GM10847 (cell line): ENCODE data around the gene ZBTB7B.

ENCODE experiments used
- POLR2A ChIP-seq: IDR thresholded peaks from 2 replicates; pipeline ENCODE4 v1.6.1; 2011; ENCODE audit not compliant: insufficient read length; ENCODE audit errors: extremely low read depth

ZBTB7B gene

DNA sequence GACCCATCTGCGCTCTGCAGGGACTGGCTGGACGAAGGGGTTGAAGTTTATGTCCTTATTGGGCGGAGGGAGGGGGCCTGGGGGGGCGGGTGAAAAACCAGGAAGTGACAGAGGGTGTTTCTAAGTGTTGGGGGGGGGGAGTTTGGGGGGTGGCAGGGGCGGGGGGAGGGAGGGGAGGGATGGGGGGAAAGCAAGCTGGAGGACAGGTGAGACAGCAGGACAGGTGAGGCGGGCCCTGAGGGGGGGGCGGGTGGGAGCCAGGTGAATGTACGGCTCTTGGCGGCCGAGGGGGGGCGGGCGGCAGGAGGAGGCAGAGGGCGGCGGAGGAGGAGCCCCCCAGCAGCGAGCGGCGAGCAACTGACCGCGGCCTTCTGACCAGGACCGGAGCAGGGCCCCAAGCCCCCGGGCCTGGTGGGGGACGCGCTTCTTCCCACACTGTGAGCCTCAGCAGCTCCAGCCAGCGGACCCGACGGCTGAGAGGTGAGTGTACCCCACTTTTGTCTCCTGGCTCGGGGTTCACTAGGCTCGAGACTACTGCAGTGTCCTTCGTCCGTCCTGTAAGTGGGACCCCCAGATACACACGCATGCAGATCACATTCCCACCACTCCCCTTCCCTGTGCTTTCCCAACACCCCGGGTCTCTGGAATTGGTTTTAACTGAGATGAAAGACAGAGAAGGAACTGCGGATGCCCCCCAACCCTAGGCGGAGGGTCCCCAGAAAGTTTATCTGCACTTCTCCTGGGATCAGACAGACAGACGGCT is at the start of gene ZBTB7B:
Gene ZBTB7B (plus strand): TSS at position 339 of the 763 bp plus-strand sequence. CDS start 11,859 bp downstream, outside the sequence.
- TF ChIP-seq POLR2A: no peak

DNA sequence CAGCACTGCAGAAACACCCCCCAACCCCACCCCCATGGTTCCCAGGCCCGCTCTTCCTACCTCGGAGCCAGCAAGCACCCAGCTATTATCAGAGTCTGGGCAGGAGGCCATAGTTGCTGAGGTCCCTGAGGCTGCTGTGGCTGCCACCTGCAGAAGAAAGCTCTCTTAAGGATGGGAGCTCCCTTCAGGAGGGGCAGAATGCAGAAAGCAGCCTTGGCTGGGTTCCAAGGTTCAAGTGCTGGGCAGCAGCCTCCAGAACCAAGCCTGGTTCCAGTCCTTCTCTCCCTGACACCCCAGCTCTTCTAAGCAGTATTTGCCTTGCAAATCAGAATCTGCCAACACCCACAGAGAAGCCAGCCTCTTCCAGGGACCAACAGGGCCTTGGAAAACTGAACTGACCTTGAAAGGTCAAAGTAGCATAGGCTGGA is 49.0 kb upstream of the ZBTB7B start:
- TF ChIP-seq POLR2A: no peak

DNA sequence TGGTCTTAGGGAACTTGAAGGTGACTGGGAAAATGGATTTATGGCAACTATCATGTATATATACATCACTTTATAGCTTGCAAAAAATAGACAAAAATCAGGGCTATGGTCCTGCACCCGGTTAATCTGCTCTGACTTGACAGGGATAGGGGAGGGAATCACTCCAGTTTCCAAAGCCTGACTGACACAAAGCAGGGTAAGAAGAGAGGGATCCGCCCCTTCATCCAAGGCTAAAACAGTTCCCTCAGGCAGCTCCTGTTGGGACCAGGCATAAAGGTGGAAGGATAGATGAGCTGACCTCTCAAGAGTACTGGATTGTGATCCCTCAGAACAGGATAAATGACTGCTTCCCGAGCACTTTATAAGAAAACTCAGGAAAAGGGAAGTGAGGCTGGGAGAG is 48.1 kb upstream of the ZBTB7B start:
- TF ChIP-seq POLR2A: no peak

DNA sequence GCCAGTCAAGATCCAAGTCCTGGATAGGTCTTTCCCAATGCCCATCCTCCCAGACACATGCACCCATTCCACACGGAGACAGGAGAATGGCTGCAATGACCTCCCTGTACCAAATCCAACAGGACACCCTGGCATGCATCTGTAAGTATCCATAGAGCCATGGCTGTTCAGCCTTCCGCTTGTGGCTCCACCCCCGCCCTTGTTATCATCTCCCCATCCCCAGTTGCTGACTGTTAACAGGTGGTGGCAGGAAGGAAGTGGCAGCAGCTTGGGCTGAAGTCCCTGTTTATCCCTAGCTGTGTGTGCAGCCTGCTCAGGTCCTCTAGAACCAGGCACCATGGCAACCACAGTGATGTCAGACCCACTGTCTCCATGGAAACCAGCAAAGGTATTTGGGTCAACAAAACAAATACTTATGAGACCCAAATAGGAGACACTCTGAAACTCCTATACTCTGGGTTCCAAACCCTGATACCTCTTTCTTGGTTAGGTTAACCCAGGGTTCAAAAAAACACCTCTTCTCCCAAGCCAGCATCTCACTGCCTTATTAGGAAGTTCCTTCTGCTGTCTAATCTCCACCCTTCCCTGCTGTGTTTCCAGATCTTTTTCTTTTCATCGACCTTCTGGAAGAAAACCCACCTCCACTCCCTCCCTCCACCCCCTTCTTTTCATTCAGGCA is 47.4 kb upstream of the ZBTB7B start:
- TF ChIP-seq POLR2A: peak; percentile 14

GRCh38 chr1:154955718-154956543 is 46.7 kb upstream of the ZBTB7B start, which contains the start of gene PBXIP1:
PBXIP1 (minus strand) TSS chr1:154956099; CDS start chr1:154953721, 2,378 bp downstream.
- peak; percentile 9 for TF ChIP-seq POLR2A

- TF ChIP-seq POLR2A: no peak
Measured at GRCh38 chr1:154956544-154956941, 46.1 kb upstream of the ZBTB7B start.

- no peak for TF ChIP-seq POLR2A
Measured at GRCh38 chr1:154957091-154957657, 45.4 kb upstream of the ZBTB7B start.

GRCh38 chr1:154958036-154958435 is 44.6 kb upstream of the ZBTB7B start:
- TF ChIP-seq POLR2A: no peak

DNA sequence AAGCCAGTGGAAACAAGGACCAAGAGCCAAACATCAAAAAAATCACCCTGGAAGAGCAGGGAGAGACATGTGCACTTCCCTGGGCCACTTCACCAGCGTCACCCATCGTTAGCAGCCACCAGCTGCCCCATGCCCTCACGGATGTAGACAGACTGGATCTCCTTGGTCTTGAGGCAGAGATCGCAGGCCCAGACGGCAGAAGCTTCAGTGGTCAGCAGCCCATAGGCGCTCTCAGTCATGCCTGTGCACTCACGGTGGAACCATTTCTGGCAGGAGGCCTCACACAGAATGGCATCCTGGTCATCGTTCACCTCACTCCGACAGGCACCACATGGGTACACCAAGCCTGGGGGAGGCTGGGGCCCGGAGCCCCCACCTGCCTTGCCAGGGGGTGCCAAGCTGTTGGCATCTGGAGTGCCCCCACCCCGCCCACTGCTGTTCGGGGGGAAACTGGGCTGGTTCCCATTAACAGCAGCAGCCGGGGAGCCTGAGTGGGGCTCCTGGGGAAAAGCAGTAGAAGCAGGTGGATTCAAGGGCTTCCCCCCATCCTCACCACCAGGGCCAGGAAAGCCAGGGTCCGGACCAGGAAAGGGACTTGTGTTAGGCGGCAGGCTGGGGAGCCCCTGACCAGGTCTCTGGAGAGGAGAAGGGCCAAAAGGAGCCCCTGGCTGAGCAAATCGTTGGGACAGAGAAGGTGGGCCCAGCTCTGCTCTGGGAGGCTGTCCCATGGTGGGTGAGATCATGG is 43.7 kb upstream of the ZBTB7B start:
- no peak for TF ChIP-seq POLR2A

DNA sequence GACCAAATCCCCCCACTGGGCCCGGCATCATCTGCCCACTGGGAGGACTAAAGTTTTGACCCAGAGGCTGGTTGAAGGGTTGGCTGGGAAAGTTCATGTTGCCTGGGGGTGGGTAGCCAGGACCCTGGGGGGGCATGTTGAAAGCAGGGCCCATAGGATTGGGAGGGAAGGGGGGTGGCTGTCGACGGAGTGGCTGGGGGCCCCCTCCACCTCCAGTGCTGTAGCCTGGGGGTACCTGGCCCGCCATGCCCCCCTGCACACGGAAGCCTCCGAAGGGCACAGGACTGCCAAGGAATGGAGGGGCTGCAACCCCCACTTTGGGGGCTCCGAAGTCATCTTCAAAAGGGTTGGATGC is 43.2 kb upstream of the ZBTB7B start:
- no peak for TF ChIP-seq POLR2A

DNA sequence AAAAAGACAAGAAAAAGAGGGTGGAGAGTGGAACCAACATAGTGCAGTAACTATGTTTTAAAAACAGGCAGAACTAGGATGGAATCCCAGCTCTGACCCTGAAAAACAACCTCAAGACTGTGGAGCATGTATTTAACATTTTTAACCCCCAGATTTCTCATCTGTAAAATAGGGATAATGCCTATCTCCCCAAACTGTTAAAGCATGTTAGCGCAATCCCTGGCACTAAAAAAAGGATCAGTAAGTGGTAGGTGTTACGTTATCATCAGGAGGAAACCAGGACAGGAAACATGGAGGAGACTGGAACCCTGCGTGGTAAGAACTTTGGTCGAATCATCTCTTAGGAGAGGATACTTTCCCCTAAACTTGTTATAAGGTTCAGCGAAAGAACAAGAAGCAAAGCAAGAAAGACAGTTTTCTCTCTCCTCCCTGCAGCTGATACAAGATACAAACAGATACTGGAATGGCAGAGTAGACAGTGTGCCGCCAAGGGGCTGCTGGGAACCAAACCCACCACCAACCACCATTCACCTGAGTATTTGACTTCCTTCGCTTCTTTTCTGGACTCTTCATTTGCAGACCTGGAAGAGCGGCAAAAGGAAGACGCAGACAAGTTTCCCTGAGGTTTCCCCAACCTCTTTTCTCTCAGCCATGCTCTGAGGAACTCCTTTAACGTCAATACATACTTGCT is 42.0 kb upstream of the ZBTB7B start:
- no peak for TF ChIP-seq POLR2A

GRCh38 chr1:154961207-154962155 is 41.1 kb upstream of the ZBTB7B start, which contains the start of gene PYGO2:
PYGO2 (minus strand) TSS chr1:154961782; CDS start chr1:154961576, 206 bp downstream.
- peak; percentile 88 for TF ChIP-seq POLR2A
